Stimulated activated CD8-positive, alpha-beta memory T cell treated with anti-CD3 and anti-CD28 coated beads, Interleukin-4, amount 100 ng/mL, for 4 hours (primary cell): ENCODE results near the gene HOXA1.

Experiments
- DNase-seq, 2 donors: peaks; one replicate each; pipeline ENCODE4 v3.0.0-alpha.2; 2020; ENCODE audit warnings: low read depth in 2 of 2, low spot score in 1 of 2

HOXA1 gene

GRCh38 chr7:27094304-27095049 lies 1.3 kb downstream of the HOXA1 start:
- no peak for DNase-seq

- DNase-seq, result no peak
Measured at GRCh38 chr7:27093184-27093895, 2.5 kb downstream of the HOXA1 start.

GRCh38 chr7:27092819-27093110 lies 3.0 kb downstream of the HOXA1 start:
- no peak for DNase-seq

GRCh38 chr7:27091941-27092818 lies 3.6 kb downstream of the HOXA1 start:
- DNase-seq, result no peak

GRCh38 chr7:27091105-27091504 lies 4.7 kb downstream of the HOXA1 start:
- no peak for DNase-seq

GRCh38 chr7:27088002-27088922 lies 7.5 kb downstream of the HOXA1 start:
- DNase-seq, result no peak

GRCh38 chr7:27083646-27084045 lies 12.2 kb downstream of the HOXA1 start:
- DNase-seq, result no peak

GRCh38 chr7:27082171-27082570 lies 13.6 kb downstream of the HOXA1 start:
- no peak for DNase-seq

- DNase-seq, result no peak
Measured at GRCh38 chr7:27080844-27081436, 14.9 kb downstream of the HOXA1 start.

- DNase-seq, result no peak
Measured at GRCh38 chr7:27079234-27079975, 16.4 kb downstream of the HOXA1 start.

- DNase-seq, result no peak
Measured at GRCh38 chr7:27078616-27079233, 17.1 kb downstream of the HOXA1 start.

GRCh38 chr7:27073076-27073475 lies 22.7 kb downstream of the HOXA1 start:
- no peak for DNase-seq

GRCh38 chr7:27071622-27072390 lies 24.0 kb downstream of the HOXA1 start:
- no peak for DNase-seq

- no peak for DNase-seq
Measured at GRCh38 chr7:27068259-27068658, 27.5 kb downstream of the HOXA1 start.

GRCh38 chr7:27066148-27066547 lies 29.7 kb downstream of the HOXA1 start:
- DNase-seq, result no peak

GRCh38 chr7:27065709-27066108 lies 30.1 kb downstream of the HOXA1 start:
- no peak for DNase-seq

- no peak for DNase-seq
Measured at GRCh38 chr7:27064661-27065060, 31.1 kb downstream of the HOXA1 start.

GRCh38 chr7:27064159-27064558 lies 31.6 kb downstream of the HOXA1 start:
- DNase-seq, result no peak

GRCh38 chr7:27062946-27063345 lies 32.9 kb downstream of the HOXA1 start:
- no peak for DNase-seq
